Transverse colon (tissue), 4 donors: Measurements from ENCODE around the gene INPP5B.

Experiments
- POLR2A ChIP-seq: fragments of 450-650 bp; IDR thresholded peaks from one replicate; pipeline ENCODE4 v1.6.1; 2016; ENCODE audit warnings: antibody characterized with exemption, mild to moderate bottlenecking, moderate library complexity
- POLR2AphosphoS5 ChIP-seq, 3 donors: sonication (generic); formaldehyde crosslinking; IDR thresholded peaks; one replicate each; pipeline ENCODE4 v1.6.1; 2016; ENCODE audit warnings: antibody characterized with exemption in 3 of 3
- TF ChIP-seq, protein P1 (sequence below), 5 experiments: fragments of 200-600 bp in 3 of 5; fragments of 450-650 bp in 2 of 5; sonication (generic) in 3 of 5; IDR thresholded peaks; 1 replicate in 2 of 5; 2 replicates in 3 of 5; pipeline ENCODE4 v1.5.1; 2016 to 2017; ENCODE audit warnings: antibody characterized with exemption in 5 of 5, inconsistent platforms in 3 of 5, mild to moderate bottlenecking in 2 of 5, moderate library complexity in 1 of 5

DNA sequence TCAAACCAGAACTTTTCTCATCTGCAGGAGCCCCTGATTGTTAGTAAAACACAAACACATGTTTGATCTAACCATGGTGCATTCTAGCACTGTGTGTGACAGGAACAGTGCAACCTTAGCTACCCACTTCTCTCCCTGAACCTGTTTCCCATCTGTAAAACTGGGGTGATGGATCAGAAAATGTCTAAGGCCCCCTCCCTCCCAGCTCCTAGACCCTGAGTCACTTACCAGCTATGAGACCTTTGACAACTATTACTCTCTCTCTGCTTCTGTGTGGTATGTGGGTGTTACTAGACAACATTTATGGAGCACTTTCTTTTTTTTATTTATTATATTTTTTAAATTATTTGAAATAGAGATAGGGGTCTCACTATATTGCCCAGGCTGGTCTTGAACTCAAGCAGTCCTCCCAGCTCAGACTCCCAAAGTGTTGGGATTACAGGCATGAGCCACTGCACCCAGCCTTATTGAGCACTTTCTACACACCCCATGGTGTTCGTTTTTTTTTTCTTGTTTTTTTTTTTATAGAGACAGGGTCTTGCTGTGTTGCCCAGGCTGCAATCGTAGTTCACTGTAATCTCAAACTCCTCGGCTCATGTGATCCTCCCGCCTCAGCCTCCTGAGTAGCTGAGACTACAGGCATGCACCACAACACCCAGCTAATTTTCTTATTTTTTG is 2.6 kb downstream of the INPP5B start:
- TF ChIP-seq POLR2AphosphoS5 (IDR thresholded peaks at IDR 0.05) (no peak), POLR2A (no peak)
- TF ChIP-seq, protein P1, sequence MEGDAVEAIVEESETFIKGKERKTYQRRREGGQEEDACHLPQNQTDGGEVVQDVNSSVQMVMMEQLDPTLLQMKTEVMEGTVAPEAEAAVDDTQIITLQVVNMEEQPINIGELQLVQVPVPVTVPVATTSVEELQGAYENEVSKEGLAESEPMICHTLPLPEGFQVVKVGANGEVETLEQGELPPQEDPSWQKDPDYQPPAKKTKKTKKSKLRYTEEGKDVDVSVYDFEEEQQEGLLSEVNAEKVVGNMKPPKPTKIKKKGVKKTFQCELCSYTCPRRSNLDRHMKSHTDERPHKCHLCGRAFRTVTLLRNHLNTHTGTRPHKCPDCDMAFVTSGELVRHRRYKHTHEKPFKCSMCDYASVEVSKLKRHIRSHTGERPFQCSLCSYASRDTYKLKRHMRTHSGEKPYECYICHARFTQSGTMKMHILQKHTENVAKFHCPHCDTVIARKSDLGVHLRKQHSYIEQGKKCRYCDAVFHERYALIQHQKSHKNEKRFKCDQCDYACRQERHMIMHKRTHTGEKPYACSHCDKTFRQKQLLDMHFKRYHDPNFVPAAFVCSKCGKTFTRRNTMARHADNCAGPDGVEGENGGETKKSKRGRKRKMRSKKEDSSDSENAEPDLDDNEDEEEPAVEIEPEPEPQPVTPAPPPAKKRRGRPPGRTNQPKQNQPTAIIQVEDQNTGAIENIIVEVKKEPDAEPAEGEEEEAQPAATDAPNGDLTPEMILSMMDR (IDR thresholded peaks at IDR 0.05): no peak
